HEK293 (cell line): Measurements from ENCODE around the gene KCNQ1.

Experiments used
- CTCF ChIA-PET: fragments of 350-600 bp; formaldehyde crosslinking; extraction: SDS; loops from one replicate; lab custom pipeline; 2021; ENCODE audit warnings: antibody characterized with exemption; lab: Yijun Ruan, JAX
- POLR2A ChIA-PET: fragments of 300-600 bp; formaldehyde crosslinking; extraction: SDS; loops from one replicate; lab custom pipeline; 2020; ENCODE audit warnings: antibody characterized with exemption, inconsistent platforms; lab: Yijun Ruan, JAX
- H3K27ac ChIP-seq: fragments of 200-500 bp; sonication (Bioruptor generic); 2 replicates; pipeline ENCODE4 v1.5.1; 2014; ENCODE audit warnings: low read depth, low read length, control low read depth, inconsistent platforms; ENCODE audit errors: extremely low read depth
- H3K36me3 ChIP-seq, 2 experiments: fragments of 200-500 bp in 1 of 2; sonication (Bioruptor generic) in 1 of 2; 1 replicate in 1 of 2; 2 replicates in 1 of 2; pipeline ENCODE4 v1.5.1; 2014 to 2017; ENCODE audit warnings: inconsistent platforms in 2 of 2, low read length in 2 of 2; ENCODE audit not compliant: control insufficient read depth in 2 of 2, insufficient read depth in 1 of 2
- H3K4me1 ChIP-seq: fragments of 200-500 bp; sonication (Bioruptor generic); 2 replicates; pipeline ENCODE4 v1.5.1; 2014; ENCODE audit warnings: mild to moderate bottlenecking, low read length, inconsistent platforms; ENCODE audit not compliant: control insufficient read depth, insufficient read depth
- H3K4me3 ChIP-seq: 2 replicates; pipeline ENCODE4 v1.5.1; 2011; ENCODE audit warnings: low read depth, mild to moderate bottlenecking, control low read depth, low read length, moderate library complexity
- H3K9me3 ChIP-seq: fragments of 200-500 bp; sonication (Bioruptor generic); 2 replicates; pipeline ENCODE4 v1.5.1; 2014; ENCODE audit warnings: low read depth, low read length, inconsistent platforms; ENCODE audit not compliant: control insufficient read depth, insufficient read depth
- GLIS2 ChIP-seq: fragments of 450-650 bp; formaldehyde crosslinking; IDR thresholded peaks from 2 replicates; pipeline ENCODE4 v1.5.1; 2016; ENCODE audit warnings: missing biosample characterization, missing genetic modification characterization
- SCRT2 ChIP-seq: fragments of 450-650 bp; formaldehyde crosslinking; IDR thresholded peaks from 2 replicates; pipeline ENCODE4 v1.5.1; 2016; ENCODE audit warnings: missing biosample characterization, missing genetic modification characterization
- ZNF114 ChIP-seq: fragments of 450-650 bp; formaldehyde crosslinking; IDR thresholded peaks from 2 replicates; pipeline ENCODE4 v1.5.0; 2017; ENCODE audit warnings: missing biosample characterization, missing genetic modification characterization
- ZNF211 ChIP-seq: fragments of 450-650 bp; formaldehyde crosslinking; IDR thresholded peaks from 2 replicates; pipeline ENCODE4 v1.5.1; 2016; ENCODE audit warnings: low read depth, missing biosample characterization, missing genetic modification characterization
- ZNF391 ChIP-seq: fragments of 450-650 bp; formaldehyde crosslinking; IDR thresholded peaks from 2 replicates; pipeline ENCODE4 v1.5.1; 2016; ENCODE audit warnings: low read depth, missing biosample characterization, missing genetic modification characterization, borderline replicate concordance
- ZNF518A ChIP-seq: fragments of 450-650 bp; formaldehyde crosslinking; conservative IDR thresholded peaks from 2 replicates; pipeline ENCODE4 v1.5.1; 2016; ENCODE audit warnings: low read depth, missing biosample characterization, missing genetic modification characterization
- ZNF621 ChIP-seq: fragments of 450-650 bp; formaldehyde crosslinking; IDR thresholded peaks from 2 replicates; pipeline ENCODE4 v1.5.1; 2017; ENCODE audit warnings: missing biosample characterization, missing genetic modification characterization
- ZSCAN4 ChIP-seq: fragments of 450-650 bp; formaldehyde crosslinking; IDR thresholded peaks from 2 replicates; pipeline ENCODE4 v1.5.1; 2017; ENCODE audit warnings: missing biosample characterization, missing genetic modification characterization
- TF ChIP-seq, protein P1 (sequence below): fragments of 450-650 bp; formaldehyde crosslinking; IDR thresholded peaks from 2 replicates; pipeline ENCODE4 v1.5.1; 2016; ENCODE audit warnings: missing biosample characterization, missing genetic modification characterization, borderline replicate concordance

The KCNQ1 gene

DNA sequence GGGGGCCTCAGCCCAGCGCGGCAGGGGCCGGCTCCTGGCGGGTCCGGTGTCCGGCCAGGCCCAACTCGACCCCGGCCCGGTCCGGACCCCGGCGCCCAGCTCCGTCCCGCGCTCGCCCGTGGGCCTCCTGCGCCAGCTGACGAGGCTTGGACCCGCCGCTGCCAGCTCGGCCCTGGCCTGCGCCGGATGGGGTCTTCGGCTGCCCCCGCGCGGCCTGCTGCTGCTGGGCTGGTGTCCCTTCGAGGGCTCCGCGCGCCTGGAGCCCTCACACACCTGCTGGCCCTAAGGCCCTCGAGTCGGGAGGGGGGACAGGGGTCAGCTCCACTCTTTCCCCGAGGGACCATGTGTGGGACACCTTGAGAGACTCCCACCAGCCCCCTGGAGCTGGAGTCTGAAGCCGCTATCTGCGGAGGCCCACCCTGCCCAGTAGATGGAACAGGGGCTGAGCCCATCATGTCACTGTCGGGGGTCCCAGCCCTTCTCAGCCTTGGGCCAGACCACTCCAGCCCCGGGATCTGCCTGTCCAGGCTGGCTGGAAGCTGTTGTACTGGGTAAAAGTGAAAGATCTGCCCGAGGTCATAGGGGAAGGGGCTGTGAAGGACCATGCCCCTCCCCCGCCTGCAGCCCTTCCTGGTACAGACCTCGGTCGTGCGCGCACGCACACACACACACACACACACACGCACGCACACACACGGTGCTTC, 441.5 kb downstream of the KCNQ1 start:
- Histone ChIP-seq H3K4me1 (no peaks in the 10 kb centered on the region), H3K4me3 (no peak overlapping the region), H3K36me3 (no peaks in the 10 kb centered on the region), H3K9me3 (no peaks in the 10 kb centered on the region), H3K27ac (no peak overlapping the region)
- TF ChIP-seq GLIS2 (tag by site-specific recombination), result 0 out of 2 replicates have a peak, but pooled peaks have one; percentile 12
- TF ChIP-seq ZSCAN4 (tag by site-specific recombination), result 0 out of 2 replicates have a peak, but pooled peaks have one; percentile 31
- TF ChIP-seq ZNF114 (tag by site-specific recombination), result no peak
- TF ChIP-seq ZNF518A (tag by site-specific recombination), result no peak
- POLR2A ChIA-PET, result interaction anchor here (0.7 to 2.5 kb wide), 3 partner anchors 43 to 352 kb away, joined by 3 to 10 read pairs (median 4); partner anchors contain the start of genes KCNQ1OT1 and PHLDA2
- CTCF ChIA-PET, result interaction anchor here (0.6 to 16.8 kb wide), 5 partner anchors 9 to 353 kb away, joined by 3 to 456 read pairs (median 4); no protein-coding TSS in a partner anchor

- 0 out of 2 replicates have a peak, but pooled peaks have one; percentile 10 for TF ChIP-seq SCRT2 (tag by site-specific recombination)
- TF ChIP-seq ZNF621 (tag by site-specific recombination), result no peak
- TF ChIP-seq GLIS2 (tag by site-specific recombination), result 0 out of 2 replicates have a peak, but pooled peaks have one; percentile 2
- CTCF ChIA-PET, result interaction anchor here (0.6 to 16.8 kb wide), 12 partner anchors 8 to 359 kb away, joined by 3 to 456 read pairs (median 4); a partner anchor contains a TSS
- Histone ChIP-seq H3K4me1 (no peaks in the 10 kb centered on the region), H3K36me3 (no peaks in the 10 kb centered on the region), H3K9me3 (no peaks in the 10 kb centered on the region), H3K4me3 (no peak overlapping the region), H3K27ac (no peak overlapping the region)
- POLR2A ChIA-PET, result interaction anchor here (1.8 to 2.5 kb wide), 2 partner anchors 42 to 354 kb away, joined by 10 to 15 read pairs; partner anchors contain the start of gene PHLDA2
These were observed 442.1 kb downstream of the KCNQ1 start for GRCh38 chr11:2886936-2887335.

DNA sequence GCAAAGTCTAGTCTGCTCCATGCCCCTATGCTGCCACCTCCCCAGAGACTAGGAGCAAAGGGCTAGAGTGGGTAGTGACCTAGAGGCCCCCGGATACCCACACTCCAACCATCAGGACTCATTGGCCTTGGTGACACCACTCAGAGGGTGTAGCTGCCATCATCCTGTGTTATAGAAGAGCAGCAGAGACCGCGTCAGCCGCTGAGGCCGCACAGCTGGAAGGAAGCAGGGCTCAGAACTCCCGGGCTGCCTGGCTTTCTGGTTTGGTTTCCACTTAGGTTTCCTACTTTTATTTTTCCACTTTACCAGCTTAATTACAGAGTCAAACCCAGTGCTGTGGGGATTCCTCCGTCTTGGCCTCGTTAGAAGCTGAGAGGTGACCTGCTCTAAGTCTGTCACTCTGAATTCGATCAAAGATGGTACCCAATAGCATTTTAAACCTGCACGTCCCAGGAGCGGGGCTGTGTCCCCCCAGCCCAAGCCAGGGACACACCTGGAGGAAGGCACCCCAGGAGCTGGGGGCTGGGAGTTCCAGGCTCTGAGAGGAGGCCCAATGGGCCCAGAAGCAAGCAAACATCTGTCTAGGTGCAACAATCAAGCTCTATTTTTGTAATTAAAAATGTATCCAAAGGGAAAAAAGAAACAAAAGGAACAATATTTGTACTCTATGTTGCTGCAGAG, 442.8 kb downstream of the KCNQ1 start:
- H3K36me3 ChIP-seq, result no peaks in the 10 kb centered on the region
- no peak overlapping the region for H3K4me3 ChIP-seq
- ChIA-PET CTCF (interaction anchor here (0.6 to 16.8 kb wide), 28 partner anchors 9 to 586 kb away, joined by 3 to 456 read pairs (median 3); partner anchors contain the start of genes C11orf21 and TSPAN32), POLR2A (interaction anchor here (1.3 to 1.8 kb wide), 2 partner anchors 41 to 354 kb away, joined by 6 to 15 read pairs; partner anchors contain the start of gene PHLDA2)
- no peaks in the 10 kb centered on the region for H3K4me1 ChIP-seq
- TF ChIP-seq, protein P1, sequence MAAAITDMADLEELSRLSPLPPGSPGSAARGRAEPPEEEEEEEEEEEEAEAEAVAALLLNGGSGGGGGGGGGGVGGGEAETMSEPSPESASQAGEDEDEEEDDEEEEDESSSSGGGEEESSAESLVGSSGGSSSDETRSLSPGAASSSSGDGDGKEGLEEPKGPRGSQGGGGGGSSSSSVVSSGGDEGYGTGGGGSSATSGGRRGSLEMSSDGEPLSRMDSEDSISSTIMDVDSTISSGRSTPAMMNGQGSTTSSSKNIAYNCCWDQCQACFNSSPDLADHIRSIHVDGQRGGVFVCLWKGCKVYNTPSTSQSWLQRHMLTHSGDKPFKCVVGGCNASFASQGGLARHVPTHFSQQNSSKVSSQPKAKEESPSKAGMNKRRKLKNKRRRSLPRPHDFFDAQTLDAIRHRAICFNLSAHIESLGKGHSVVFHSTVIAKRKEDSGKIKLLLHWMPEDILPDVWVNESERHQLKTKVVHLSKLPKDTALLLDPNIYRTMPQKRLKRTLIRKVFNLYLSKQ, result no peak
- TF ChIP-seq ZNF391, result no peak
- TF ChIP-seq ZNF211, result no peak
- no peaks in the 10 kb centered on the region for H3K9me3 ChIP-seq
- no peak overlapping the region for H3K27ac ChIP-seq
